ENCODE data around the gene ATP2A1. TPM values are rescaled to one million over a fixed set of nuclear protein-coding genes. Genes with fewer than 3 reads are reported as not detected.

Gene ATP2A1
- polyA plus RNA-seq, 1 experiment: 0.50 TPM

DNA sequence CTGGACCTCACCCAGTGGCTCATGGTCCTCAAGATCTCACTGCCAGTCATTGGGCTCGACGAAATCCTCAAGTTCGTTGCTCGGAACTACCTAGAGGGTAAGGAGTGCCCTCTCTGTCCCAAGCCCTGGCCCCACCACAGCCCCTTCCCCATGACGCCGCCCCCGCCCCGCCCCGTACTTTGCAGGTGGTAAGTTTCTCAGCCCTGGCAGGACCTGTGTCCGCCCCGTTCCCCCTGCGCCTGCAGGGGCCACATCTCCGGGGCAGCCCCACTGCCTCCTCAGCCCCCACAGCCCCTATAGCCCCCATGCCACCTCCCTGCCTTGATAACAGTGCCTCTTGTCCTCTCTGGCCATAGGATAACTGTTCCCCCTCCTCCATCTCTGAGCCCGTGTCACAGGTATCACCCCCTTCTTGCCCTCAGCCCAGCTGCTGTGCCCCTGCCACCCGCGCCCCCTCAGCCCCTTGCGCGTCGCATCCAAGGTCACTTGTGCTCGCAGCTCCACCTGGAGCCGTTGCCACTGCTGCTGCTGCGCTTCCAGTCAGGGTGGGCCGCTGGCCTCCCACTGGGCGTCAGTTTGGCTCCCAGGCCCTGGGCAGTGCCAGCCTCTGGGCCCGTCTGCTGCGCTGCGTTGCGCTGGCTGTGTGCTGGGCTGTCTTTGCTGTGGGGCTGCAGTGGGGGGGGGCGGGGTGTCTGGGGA is 25.2 kb downstream of the ATP2A1 start:
- CTCF ChIA-PET: no interaction called here
- no peaks in the 10 kb centered on the region; the same call in 1 of the 2 replicates for H3K9me3 ChIP-seq (ENCODE audit: control insufficient read depth, insufficient read depth, low read length)
- no peak for DNase-seq (ENCODE audit: low read depth, low spot score)
- no peak overlapping the region for H3K27ac ChIP-seq (ENCODE audit: low read depth, low read length)
- H3K27me3 ChIP-seq (ENCODE audit: control insufficient read depth, insufficient read depth, low read length): no peaks in the 10 kb centered on the region
- POLR2A ChIA-PET: no interaction called here
- H3K4me3 ChIP-seq (ENCODE audit: low read depth, low read length): no peak overlapping the region
- TF ChIP-seq, protein P1, sequence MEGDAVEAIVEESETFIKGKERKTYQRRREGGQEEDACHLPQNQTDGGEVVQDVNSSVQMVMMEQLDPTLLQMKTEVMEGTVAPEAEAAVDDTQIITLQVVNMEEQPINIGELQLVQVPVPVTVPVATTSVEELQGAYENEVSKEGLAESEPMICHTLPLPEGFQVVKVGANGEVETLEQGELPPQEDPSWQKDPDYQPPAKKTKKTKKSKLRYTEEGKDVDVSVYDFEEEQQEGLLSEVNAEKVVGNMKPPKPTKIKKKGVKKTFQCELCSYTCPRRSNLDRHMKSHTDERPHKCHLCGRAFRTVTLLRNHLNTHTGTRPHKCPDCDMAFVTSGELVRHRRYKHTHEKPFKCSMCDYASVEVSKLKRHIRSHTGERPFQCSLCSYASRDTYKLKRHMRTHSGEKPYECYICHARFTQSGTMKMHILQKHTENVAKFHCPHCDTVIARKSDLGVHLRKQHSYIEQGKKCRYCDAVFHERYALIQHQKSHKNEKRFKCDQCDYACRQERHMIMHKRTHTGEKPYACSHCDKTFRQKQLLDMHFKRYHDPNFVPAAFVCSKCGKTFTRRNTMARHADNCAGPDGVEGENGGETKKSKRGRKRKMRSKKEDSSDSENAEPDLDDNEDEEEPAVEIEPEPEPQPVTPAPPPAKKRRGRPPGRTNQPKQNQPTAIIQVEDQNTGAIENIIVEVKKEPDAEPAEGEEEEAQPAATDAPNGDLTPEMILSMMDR (IDR thresholded peaks at IDR 0.05; ENCODE audit: low read depth, low read length): no peak

DNA sequence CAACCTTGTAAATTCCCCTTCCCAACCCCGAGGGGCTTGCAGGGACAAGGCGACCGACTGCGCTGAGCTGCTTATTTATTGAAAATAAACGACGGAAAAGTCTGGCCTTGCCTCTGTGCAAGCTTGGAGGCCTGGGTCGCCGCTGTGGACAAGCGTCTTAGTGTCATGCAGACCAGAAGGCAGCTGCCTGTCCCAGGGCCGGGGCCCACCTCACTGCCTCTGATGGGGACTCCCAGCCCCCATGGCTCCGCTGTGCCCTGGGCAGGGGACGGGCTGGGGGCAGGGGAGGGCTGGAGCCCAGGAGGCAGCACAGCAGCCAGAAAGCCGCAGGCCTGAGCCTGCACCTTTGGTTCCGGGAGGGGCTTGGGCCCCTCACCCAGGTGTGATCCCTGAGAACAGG is 26.1 kb downstream of the ATP2A1 start:
- Histone ChIP-seq H3K9me3 (ENCODE audit: control insufficient read depth, insufficient read depth, low read length) (no peaks in the 10 kb centered on the region; the same call in 1 of the 2 replicates), H3K27me3 (ENCODE audit: control insufficient read depth, insufficient read depth, low read length) (no peaks in the 10 kb centered on the region), H3K27ac (ENCODE audit: low read depth, low read length) (no peak overlapping the region), H3K4me3 (ENCODE audit: low read depth, low read length) (no peak overlapping the region)
- ChIA-PET CTCF (no interaction called here), POLR2A (no interaction called here)
- no peak for DNase-seq (ENCODE audit: low read depth, low spot score)
- TF ChIP-seq, protein P1 (IDR thresholded peaks at IDR 0.05; ENCODE audit: low read depth, low read length): no peak

DNA sequence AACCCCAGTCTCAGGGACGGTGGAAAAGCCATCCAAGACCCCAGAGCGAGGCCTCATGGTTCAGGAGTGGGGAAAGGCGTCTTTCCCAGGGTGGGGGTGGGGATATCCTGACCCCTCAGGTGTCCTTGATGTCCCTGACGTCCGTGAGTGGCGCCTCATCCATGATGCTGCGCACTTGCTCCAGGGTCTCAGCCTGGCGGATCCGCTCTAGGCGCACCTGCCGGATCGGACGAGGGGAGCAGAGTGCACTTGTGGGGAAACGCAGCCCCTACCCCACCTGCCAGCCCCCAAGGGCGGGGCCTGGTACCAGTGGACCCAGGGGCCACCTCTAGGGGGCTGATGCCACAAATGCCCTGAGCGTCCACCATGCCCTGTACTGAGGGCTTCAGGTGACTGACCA is 26.5 kb downstream of the ATP2A1 start:
- Histone ChIP-seq H3K9me3 (ENCODE audit: control insufficient read depth, insufficient read depth, low read length) (no peaks in the 10 kb centered on the region; the same call in 1 of the 2 replicates), H3K27me3 (ENCODE audit: control insufficient read depth, insufficient read depth, low read length) (no peaks in the 10 kb centered on the region), H3K27ac (ENCODE audit: low read depth, low read length) (no peak overlapping the region), H3K4me3 (ENCODE audit: low read depth, low read length) (no peak overlapping the region)
- DNase-seq (ENCODE audit: low read depth, low spot score): no peak
- CTCF ChIA-PET: no interaction called here
- TF ChIP-seq, protein P1 (IDR thresholded peaks at IDR 0.05; ENCODE audit: low read depth, low read length): no peak
- POLR2A ChIA-PET: no interaction called here

DNA sequence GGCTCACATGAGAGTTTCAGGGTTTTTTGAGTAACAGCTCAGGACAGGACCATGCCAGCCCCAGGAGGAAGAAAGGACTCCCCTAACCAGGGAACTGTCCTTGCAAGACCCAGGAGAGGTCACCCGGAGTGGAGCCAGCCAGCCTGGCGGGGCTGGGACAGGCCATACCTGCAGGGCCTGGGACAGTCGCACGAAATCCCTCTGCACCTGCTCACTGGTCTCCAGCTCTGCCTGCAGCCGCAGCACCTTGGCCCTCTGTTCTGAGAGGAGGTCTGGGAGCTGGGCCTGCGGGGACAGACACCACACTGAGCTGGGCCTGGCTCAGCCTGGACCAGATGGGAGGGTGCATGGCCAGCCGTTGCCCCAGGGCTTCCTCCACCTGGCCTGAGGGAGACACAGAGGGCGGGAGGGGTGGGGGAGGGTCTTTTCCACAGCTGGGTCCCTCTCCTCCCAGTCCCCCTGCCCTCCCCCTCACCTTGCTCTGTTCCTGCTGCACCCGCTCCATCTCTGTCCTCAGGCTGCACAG is 27.0 kb downstream of the ATP2A1 start:
- Histone ChIP-seq H3K4me3 (ENCODE audit: low read depth, low read length) (no peak overlapping the region), H3K27me3 (ENCODE audit: control insufficient read depth, insufficient read depth, low read length) (no peaks in the 10 kb centered on the region), H3K9me3 (ENCODE audit: control insufficient read depth, insufficient read depth, low read length) (no peaks in the 10 kb centered on the region; the same call in 1 of the 2 replicates), H3K27ac (ENCODE audit: low read depth, low read length) (no peak overlapping the region)
- no peak for DNase-seq (ENCODE audit: low read depth, low spot score)
- POLR2A ChIA-PET: no interaction called here
- TF ChIP-seq, protein P1 (IDR thresholded peaks at IDR 0.05; ENCODE audit: low read depth, low read length): no peak
- CTCF ChIA-PET: no interaction called here

DNA sequence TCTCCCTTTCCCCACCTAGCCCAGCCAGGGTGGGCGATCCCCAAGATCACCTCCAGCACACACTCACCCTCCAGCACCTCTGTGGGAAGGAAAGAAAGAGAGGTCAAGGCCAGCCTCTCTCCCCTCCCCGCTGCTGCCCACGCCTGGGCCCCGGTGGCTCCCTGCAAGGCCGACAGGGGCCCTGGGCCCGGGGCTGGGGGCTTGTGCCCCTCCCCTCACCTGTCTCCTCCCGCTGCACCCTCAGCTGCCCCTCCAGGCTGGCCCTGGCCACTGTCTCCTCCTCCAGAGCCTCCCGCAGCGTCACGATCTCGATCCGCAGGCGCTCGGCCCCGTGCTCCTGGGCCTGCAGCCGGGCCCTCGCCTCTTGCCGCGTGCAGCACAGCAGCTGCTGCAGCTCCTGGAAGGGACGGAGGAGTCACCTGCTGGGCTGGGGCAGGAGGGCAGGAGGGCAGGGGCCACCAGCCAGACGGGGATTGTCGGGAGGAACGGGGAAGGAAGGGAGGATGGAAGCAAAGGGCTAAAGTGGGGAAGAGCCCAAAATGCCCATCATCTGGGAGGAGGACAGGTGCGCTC is 27.6 kb downstream of the ATP2A1 start:
- TF ChIP-seq, protein P1 (IDR thresholded peaks at IDR 0.05; ENCODE audit: low read depth, low read length): no peak
- CTCF ChIA-PET: no interaction called here
- POLR2A ChIA-PET: no interaction called here
- DNase-seq (ENCODE audit: low read depth, low spot score): no peak
- Histone ChIP-seq H3K27ac (ENCODE audit: low read depth, low read length) (no peak overlapping the region), H3K4me3 (ENCODE audit: low read depth, low read length) (no peak overlapping the region), H3K27me3 (ENCODE audit: control insufficient read depth, insufficient read depth, low read length) (no peaks in the 10 kb centered on the region), H3K9me3 (ENCODE audit: control insufficient read depth, insufficient read depth, low read length) (no peaks in the 10 kb centered on the region; the same call in 1 of the 2 replicates)
